Stimulated activated CD4-positive, alpha-beta T cell treated with anti-CD3 and anti-CD28 coated beads, Interleukin-4, amount 100 ng/mL, for 24 hours (primary cell): ENCODE measurements around the gene LRGUK.
A peak's percentile ranks its signal among the peaks of the same experiment; 100 is the strongest.

Experiments used
- DNase-seq: peaks from one replicate; pipeline ENCODE4 v3.0.0-alpha.2; 2020

The LRGUK gene

DNA sequence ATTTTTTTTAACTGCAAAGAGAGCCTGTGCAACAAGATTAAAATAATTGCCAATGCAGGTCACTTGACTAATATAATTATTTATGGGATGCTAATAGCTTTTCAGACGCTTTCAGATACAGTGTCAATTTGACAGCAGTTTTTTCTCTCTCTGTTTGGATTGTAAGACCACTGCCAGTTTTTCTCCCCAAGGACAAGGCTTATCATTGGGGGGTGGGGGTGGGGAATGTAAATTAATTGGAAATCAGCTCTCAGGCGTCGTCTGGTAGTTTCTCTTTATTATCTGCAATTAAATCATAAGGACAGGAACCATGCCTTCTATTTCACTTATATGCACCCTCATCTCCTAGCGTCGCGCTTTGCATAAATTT lies 559 bp upstream of the LRGUK start:
- DNase-seq, result no peak

DNA sequence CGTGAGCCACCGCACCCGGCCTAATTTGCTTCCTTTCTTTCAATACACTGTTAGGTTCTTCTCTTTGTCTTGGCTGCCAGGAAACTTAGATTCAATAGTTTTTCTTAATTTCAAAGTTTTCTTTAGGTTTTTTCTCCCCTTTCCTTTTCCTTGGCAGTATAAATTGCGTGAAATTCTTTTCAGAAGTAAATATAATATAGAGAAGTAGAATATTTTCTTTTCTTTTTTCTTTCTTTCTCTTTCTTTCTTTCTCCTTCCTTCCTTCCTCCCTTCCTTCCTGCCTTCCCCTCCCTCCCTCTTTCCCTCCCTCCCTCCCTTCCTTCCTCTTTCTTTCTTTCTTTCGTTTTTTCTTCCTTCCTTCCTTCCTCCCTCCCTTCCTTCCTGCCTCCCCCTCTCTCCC lies 1.7 kb downstream of the LRGUK start:
- no peak for DNase-seq

DNA sequence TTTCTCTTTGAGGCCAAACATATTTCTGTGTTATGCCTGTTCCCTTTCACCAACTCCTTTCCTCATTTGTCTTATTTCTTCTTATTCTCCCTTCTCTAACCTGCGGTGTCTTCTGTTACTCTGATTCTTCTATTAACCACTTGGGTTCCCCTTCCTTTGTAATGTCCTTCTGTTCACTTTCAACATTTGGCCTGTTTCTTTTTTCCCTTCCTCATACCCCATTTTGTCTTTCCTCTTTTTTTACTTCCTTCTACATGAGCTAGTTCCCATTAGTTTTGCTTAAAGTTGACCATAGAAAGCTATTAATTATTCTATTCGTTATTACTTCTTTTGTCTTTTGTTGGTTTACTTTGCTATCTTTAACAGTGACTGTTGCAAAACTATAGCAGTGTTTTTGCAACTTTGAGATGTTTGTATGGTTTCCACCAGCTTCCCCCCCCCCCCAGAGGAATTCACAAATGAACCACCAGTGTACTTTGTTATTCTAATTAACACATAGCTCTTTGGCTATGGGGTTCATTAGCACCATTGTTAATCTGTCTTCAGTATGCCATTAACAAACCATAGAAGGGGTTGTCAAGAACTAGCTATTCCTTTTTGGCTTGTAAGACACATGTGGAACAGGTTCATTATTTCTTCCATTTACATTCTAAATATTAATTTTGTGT lies 2.9 kb downstream of the LRGUK start:
- no peak for DNase-seq

DNA sequence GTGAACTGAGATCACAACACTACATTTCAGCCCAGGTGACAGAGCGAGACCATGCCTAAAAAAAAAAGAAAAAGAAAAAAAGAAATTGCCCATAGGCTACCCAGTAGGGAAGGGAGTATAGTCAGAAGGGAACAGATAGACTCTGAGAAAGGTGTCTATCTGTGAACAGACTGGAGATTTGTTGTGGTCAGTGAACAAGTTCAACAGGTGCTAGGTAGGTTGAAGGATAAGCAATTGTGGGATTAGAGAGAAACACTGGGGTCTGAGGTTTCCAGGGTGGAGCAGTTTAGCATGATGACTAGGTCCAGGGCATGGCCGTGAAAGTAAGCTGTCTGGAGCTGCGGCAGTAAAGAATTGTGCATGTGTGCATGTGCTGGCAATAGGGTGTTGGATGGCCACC lies 6.9 kb downstream of the LRGUK start:
- DNase-seq, result no peak

DNA sequence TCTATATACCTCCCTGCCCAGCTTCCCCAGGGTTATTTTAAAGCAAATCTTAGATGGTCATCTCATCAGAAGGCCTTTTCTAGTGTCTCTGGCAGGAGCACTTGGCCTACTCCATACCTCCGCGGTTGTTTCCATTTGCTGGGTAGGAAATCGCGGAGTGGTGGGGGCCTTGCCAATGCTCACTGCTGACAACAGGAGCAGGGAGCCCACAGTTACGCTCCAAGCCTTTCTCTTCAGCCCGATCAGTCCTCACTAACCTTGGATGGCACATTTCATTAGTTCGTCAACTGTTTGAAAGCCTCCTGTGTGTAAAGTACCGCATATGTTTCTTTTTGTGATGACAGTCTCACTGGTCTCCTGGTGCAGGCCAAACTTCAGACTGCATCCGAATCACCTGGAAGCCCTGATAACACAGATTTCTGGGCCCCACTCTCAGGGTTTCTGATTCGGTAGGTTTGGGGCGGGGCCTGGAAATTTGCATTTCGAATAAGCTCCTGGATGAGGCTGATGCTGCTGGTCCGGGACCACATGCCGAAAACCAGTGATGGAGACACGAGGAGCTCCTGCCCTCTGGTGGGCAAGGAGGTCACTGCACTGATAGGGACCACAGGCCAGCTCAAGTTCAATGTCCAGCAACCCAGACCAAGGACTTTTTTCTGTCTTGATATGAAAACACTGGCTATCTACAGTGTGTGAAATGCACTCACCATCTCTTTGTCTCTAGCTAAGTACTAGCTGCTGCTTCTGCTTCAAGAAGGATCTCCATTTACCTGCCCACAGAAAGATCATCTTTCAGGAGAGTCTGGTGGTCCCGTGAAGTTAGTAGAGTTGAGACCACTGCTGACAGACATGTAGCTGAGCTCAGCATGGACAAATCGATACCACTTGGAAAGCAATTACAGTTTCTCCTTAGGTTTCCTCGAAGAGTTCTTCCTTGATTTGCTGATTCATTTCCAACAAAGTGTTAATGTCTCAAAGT lies 14.0 kb downstream of the LRGUK start:
- DNase-seq, result peak; percentile 47

DNA sequence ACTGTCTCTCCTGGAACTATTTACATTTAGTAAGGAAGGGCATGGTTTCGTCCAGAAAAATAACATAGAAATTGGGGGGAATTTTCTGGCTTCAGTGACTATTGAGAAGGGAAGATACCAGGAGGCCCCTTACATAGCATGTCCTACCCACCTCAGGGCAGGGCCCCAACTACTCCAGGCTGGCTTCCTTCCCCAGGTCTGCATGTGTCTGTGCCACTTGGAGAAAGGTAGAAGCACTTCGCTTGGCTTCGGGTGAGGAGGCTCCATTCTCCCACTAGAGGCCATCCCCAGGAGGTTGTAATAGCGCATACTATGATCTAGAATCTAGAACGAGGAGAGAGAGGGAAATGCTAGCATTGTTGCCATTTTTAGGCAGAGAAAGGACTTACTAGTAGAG lies 14.7 kb downstream of the LRGUK start:
- DNase-seq, result no peak

DNA sequence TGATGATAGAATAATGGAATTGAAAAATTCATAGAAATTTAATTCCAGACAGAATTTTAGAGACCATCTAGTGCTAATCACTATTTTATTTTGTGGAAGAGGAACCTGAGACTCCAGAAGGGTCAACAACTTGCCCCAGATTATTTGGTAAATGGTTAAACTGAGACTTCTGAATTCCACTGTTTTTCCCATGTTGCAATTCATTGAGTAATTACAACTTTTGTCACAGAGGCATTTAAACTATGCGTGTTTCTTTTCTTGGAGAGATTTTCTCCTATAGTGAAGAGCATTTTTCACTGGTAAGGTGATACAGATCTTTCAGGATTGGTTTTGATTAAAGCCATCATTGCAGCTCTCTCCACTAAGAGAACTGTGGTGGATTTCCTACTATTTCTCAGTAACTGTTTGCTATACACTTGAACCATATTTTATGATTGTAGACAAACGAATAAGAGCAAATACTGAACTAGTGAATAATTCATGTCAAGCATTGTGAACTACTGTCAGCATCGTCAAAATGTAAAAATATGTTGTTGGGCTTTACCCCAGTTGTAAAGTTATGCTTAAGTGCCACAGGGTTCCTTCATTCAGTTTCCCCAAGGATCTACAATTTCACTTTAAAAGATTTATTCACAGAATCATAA lies 26.5 kb downstream of the LRGUK start:
- DNase-seq, result no peak

DNA sequence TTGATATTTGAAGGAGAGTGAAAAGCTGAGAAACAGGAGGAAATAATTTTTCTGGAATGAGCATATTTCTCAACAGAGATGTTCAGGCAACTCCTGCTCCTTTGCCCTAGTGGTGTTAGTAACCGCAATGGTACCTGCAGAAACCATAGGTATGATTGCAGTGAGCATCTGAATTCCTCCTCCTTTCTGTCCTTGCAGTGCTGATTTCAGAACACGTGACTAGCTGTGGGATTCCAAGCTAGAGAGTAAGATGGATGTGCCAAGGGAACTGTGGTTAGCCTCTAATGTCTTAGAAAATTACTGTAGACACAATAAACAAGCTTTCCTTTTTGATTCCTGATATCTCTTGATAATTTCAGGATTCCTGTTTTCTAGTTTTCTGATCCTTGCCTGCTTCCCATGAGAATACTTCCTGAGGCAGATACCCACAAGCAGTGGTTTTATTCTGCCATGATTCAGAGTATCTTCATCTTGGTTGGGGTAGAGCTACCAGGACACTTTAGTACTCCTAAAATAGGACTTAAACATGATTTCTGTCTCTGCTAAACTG lies 27.5 kb downstream of the LRGUK start:
- no peak for DNase-seq

DNA sequence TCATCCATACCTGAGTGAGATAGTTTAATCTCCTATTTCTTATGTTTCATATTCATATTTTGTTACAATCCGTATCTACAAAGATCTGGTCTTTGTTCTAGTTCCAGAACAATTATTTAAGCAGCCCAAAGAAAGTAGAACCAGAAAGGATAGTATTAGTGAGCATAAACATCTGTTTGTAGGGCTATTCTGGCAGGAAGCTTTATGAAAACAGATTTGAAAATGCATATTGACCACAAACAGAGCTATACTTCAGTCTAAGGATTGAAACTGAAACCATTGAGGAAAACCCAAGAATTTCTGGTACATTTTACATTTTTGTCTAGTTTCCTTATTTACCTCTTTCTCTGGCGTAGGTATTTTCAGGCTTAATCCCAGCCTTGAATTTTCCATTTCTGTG lies 28.1 kb downstream of the LRGUK start:
- no peak for DNase-seq

DNA sequence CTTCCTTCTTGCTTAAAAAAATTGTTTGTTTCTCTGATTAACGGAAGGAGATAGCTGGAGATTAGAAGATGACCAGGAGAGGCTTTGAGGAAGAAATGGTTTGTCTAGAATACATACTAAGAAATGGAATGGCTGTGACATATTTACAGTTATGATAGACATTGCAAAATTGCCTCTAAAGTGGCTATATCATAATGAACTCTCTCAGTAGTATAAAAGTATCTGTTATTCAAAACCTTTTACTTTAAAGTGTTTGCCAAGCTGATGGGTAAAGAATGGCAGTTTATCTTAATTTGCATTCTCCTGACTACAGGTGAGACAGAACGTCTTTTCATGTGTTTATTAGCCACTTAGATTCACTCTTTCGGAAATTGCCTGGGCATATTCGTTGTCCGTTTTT lies 28.7 kb downstream of the LRGUK start:
- no peak for DNase-seq

DNA sequence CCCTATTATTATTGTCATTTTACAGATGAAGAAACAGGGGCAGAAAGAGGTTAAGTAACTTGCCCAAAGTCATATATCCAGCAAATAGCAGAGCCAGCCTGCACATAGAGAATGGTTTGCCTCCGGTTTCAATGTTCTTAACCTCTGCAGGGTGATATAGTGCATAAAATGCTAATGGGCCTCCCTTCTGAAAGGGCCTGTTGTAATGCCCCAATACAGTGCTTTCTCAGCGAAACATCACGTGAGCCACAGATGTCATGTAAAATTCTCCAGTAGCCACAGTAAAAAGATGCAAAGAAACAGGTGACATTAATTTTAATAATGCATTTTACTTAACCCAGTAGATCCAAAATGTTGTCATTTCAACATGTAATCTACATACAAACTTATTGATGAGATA lies 38.1 kb downstream of the LRGUK start:
- no peak for DNase-seq

DNA sequence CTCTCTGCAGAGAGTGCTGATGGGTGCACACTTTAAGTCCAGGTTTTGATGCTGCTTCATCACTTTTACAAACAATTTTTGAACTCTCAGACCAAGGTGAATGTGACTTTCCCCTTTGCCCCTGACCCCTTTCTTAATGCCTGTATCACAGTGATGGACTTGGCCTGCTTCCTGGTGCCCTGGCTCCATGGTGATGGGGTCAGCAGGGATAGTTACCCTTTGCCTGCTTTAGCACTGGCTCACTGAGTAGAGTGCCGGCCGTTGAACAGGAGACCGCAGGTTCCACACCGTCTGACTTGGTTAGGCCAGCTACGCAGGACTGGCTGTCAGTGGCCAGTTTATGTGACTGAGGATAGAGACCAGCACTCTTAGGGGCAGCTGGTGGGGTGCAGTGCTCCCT lies 40.1 kb downstream of the LRGUK start:
- no peak for DNase-seq

DNA sequence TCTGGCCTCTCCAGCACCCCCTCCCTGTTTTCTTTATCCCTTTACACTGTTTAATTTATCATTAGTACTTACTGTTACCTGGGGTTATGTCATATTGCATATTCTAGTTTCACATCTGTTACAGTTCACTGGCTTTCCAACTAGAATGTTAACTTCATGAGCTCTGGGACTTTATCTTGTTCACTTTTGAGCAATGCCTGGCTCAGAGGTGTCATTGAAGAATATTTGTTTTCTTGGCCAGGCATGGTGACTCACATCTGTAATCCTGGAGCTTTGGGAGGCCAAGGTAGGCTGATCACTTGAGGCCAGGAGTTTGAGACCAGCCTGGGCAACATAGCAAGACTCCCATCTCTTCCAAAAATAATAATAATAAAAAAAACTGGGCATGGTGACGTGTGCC lies 40.7 kb downstream of the LRGUK start:
- no peak for DNase-seq

DNA sequence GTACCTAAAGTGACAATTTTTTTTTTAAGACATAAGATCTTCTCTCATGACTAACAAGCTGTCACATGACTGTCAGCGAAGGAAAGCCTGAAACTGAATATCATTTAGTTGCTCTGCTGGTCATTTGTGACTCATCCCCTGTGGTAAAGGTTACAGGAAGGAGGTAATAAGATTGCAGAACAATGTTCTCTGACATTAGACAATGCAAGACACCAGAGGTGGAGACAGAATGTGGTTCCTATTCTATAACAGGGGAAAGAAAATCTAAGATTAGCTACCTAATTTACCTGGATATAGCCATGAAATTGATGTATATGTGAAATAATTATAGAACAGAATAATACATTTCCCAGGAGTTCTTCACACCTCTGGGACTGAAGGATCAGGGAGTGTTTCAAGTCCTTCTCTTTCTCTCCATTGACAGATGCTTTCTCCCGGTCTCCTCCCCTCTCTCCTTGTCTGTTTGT lies 47.7 kb downstream of the LRGUK start:
- DNase-seq, result no peak

DNA sequence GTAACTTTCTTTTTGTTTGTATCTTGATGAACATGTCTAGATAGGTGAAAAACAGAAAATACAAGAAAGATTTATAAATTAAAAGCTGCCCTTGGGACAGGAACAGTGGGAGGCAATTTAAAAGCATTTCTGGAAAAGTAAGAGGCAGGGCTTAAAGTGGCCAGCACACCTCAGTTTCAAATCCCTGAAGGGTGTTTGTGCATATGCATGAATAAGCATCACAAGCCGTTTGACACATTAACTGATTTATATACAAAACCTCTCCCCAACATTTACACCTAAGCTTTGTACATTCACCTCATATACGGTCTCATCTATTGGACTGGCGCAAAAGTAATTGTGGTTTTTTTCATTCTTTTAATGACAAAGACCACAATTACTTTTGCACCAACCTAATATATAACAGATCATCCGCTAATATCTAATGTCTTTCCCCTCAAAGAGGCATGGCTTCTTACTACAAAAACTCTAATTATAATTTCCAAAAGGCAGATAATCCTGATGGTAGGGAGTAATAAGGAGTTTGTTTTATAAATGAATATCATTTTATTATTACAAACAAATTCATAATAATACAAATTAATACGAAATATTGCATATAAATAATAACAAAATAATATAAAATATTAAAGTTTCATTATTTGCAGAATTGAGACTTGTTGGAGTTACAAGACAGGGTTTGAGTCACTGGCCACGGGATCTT lies 48.3 kb downstream of the LRGUK start:
- DNase-seq, result no peak

DNA sequence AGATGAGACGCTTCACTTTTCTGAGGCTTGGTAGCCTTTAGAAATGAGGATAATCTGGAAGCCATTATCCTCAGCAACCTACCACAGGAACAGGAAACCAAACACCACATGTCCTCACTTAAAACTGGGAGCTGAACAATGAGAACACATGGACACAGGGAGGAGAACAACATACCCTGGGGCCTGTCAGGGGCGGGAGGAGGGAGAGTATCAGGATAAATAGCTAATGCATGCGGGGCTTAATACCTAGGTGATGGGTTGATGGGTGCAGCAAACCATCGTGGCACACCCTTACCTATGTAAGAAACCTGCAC lies 48.9 kb downstream of the LRGUK start:
- no peak for DNase-seq

DNA sequence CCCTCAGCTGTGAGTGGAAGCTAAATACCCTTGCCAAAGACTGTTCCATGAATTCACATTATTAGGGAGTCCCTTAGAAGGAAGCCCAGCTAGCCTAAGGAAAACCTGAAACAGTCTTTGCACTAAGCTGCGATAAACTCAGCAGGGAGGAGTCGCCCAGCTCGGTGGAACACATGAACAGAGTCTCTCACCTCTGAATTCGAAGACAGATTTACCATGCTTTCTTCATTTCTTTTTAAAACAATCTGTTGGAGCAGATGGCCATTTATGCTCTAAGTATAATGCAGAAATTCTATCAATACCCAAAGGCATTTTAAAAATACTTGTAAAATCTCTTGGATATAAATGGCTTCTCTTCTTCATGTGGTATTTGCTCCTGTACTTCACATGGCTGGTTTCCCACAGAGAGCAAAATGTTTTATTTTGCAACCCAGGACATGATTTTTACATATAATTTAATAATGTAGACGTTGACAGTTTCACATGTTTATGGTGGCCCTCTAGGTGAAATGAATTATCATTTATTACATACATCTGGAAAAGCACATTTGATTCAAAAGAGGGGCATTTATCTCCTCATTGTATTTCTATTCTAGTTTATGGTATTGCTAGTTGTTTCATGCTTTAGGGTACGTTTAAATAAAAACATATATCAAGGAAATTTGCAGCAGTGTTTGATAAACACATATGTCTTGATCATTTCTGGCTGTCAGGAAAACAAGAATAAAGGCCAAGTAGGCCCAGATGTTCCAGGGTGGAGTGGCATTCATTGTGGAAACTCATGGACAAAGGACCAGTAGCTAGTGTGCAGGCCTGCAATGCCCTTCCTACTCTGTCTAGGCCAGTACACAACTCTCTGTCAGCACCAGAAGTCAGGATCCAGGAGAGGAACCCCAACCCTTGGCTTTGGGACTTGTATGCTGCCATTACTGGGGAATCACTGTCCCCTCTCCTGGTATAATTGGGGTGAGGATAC lies 52.2 kb downstream of the LRGUK start:
- no peak for DNase-seq

DNA sequence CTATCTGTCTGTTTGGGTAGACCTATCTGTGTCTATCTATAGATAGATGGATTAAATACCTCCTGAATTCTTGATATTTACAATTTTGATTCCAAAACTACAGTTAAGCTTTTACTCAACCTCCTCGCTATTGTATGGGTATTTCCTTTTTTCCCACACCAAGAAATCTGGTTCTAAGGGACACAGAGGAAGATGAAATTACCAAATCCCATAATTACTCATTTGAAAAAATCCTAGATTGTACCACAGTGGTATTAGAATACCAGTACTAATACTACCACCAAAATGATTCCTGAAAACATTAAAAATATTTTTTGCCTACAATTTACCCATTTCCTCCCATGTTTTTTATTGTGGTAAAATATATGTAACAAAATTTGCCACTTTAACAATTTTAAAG lies 53.2 kb downstream of the LRGUK start:
- DNase-seq, result no peak

DNA sequence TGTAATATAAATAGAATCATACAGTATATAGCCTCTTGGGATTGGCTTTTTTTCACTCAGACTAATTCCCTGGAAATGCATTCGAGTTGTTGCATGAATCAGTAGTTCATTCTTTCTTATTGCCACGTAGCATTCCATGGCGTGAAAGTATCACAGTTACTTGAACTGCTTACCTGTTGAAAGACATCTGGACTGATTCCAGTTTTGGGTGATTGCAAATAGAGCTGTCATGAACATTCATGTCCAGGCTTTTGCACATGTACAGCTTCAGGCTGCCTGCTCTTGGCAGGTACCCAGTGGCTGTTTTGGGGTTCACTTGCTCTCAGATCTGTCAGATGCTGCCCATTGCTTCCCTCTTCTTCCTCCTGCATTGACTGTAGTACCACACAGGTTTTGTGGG lies 54.9 kb downstream of the LRGUK start:
- no peak for DNase-seq

DNA sequence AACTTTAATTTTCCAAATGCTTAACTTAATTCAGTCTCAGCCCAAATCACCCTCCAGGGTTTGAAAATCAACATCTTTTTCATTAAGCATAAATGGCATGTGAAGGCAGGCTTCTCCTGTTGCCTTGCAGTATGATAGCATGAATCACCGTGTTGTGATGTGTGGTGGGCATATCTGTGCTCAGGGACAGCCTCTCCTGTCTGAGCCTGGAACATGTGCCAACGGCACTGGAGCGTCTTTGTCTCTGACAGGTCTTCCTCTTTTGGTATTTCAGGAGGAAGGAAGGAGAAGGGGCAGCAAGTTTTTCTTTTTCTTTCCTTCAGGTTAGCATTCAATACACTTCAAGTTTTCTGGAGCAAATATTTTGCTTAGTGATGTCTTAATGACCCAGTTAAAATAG lies 57.6 kb downstream of the LRGUK start:
- DNase-seq, result no peak

DNA sequence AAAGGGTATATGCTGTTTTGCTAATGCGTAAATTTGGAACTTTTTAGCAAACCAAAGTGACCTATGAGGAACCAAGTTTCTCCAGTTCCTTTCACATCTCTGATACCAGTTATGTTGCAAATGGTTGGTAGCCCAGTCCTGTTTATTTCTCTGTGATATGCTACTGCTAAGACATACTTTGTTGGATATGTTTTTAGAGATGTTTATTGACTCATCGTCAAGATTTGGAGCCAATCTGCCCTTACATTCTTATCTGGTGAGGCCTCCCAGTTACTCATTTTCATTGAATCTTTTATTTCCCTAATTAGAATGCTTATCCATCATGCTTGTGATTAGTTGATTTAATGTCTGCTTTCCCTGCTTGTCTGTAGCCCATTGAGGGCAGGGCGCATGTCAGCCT lies 58.9 kb downstream of the LRGUK start:
- DNase-seq, result no peak

DNA sequence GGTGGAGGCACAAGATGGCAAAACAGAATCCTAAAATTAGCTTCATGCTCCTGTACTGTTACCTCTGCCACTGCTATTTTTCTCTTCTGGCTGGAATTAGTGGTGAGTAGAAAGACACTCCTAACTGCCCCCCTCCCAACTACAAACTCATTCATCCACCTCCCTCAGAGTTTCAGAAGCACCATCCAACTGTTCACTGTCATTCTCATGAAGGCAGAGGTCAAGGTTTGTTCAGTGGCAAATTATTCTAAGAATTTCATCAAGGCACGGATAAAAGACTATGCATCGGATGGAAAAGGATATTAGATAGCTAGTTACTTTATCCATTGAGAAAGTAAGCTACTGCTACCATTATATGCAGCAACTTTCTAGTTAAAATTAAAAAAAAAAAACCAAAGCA lies 59.7 kb downstream of the LRGUK start:
- DNase-seq, result no peak
